Measurements from ENCODE around the gene RBP2.

RBP2 gene

GRCh38 chr3:139441656-139442055 is 34.7 kb downstream of the RBP2 start:
- Histone ChIP-seq H3K27me3 (ENCODE audit: low read depth, low read length) (no peaks in the 10 kb centered on the region), H3K4me1 (ENCODE audit: control insufficient read depth in 1 of 2, insufficient read depth in 2 of 2, low read length in 2 of 2) (no peaks in the 10 kb centered on the region), H3K27ac (ENCODE audit: low read length) (no peak overlapping the region), H3K9me3 (ENCODE audit: control insufficient read depth in 1 of 2, low read length in 2 of 2) (no peaks in the 10 kb centered on the region), H3K36me3 (ENCODE audit: control insufficient read depth in 1 of 2, insufficient read depth in 2 of 2, low read length in 2 of 2) (no peaks in the 10 kb centered on the region), H3K4me3 (ENCODE audit: low read depth in 1 of 2, low read length in 2 of 2) (no peak overlapping the region)

GRCh38 chr3:139440639-139441556 is 35.4 kb downstream of the RBP2 start:
- Histone ChIP-seq H3K36me3 (ENCODE audit: control insufficient read depth in 1 of 2, insufficient read depth in 2 of 2, low read length in 2 of 2) (no peaks in the 10 kb centered on the region), H3K4me3 (ENCODE audit: low read depth in 1 of 2, low read length in 2 of 2) (no peak overlapping the region), H3K27me3 (ENCODE audit: low read depth, low read length) (no peaks in the 10 kb centered on the region), H3K9me3 (ENCODE audit: control insufficient read depth in 1 of 2, low read length in 2 of 2) (no peaks in the 10 kb centered on the region), H3K4me1 (ENCODE audit: control insufficient read depth in 1 of 2, insufficient read depth in 2 of 2, low read length in 2 of 2) (no peaks in the 10 kb centered on the region), H3K27ac (ENCODE audit: low read length) (peak overlapping the region; percentile 16)

- H3K4me3 ChIP-seq (ENCODE audit: low read depth in 1 of 2, low read length in 2 of 2) = no peak overlapping the region
- peaks cover 0 to 7% of the 10 kb centered on the region in 2 donors for H3K4me1 ChIP-seq (ENCODE audit: control insufficient read depth in 1 of 2, insufficient read depth in 2 of 2, low read length in 2 of 2)
- no peak overlapping the region for H3K27ac ChIP-seq (ENCODE audit: low read length)
- no peaks in the 10 kb centered on the region for H3K36me3 ChIP-seq (ENCODE audit: control insufficient read depth in 1 of 2, insufficient read depth in 2 of 2, low read length in 2 of 2)
- no peaks in the 10 kb centered on the region for H3K27me3 ChIP-seq (ENCODE audit: low read depth, low read length)
- no peaks in the 10 kb centered on the region for H3K9me3 ChIP-seq (ENCODE audit: control insufficient read depth in 1 of 2, low read length in 2 of 2)
These were observed 37.0 kb downstream of the RBP2 start for GRCh38 chr3:139439278-139439677.

GRCh38 chr3:139434764-139435307 is 41.5 kb downstream of the RBP2 start:
- Histone ChIP-seq H3K27ac (ENCODE audit: low read length) (peak overlapping the region; percentile 5), H3K9me3 (ENCODE audit: control insufficient read depth in 1 of 2, low read length in 2 of 2) (no peaks in the 10 kb centered on the region), H3K36me3 (ENCODE audit: control insufficient read depth in 1 of 2, insufficient read depth in 2 of 2, low read length in 2 of 2) (no peaks in the 10 kb centered on the region), H3K4me1 (ENCODE audit: control insufficient read depth in 1 of 2, insufficient read depth in 2 of 2, low read length in 2 of 2) (peaks cover 0 to 8% of the 10 kb centered on the region in 2 donors), H3K27me3 (ENCODE audit: low read depth, low read length) (no peaks in the 10 kb centered on the region), H3K4me3 (ENCODE audit: low read depth in 1 of 2, low read length in 2 of 2) (no peak overlapping the region)

- Histone ChIP-seq H3K4me3 (ENCODE audit: low read depth in 1 of 2, low read length in 2 of 2) (no peak overlapping the region), H3K9me3 (ENCODE audit: control insufficient read depth in 1 of 2, low read length in 2 of 2) (no peaks in the 10 kb centered on the region), H3K27me3 (ENCODE audit: low read depth, low read length) (no peaks in the 10 kb centered on the region), H3K27ac (ENCODE audit: low read length) (peak overlapping the region; percentile 5), H3K36me3 (ENCODE audit: control insufficient read depth in 1 of 2, insufficient read depth in 2 of 2, low read length in 2 of 2) (no peaks in the 10 kb centered on the region), H3K4me1 (ENCODE audit: control insufficient read depth in 1 of 2, insufficient read depth in 2 of 2, low read length in 2 of 2) (peaks cover 0 to 8% of the 10 kb centered on the region in 2 donors)
These were observed 42.1 kb downstream of the RBP2 start for GRCh38 chr3:139434228-139434627.

GRCh38 chr3:139433089-139433488 is 43.2 kb downstream of the RBP2 start:
- H3K27ac ChIP-seq (ENCODE audit: low read length) = no peak overlapping the region
- peaks cover 0 to 8% of the 10 kb centered on the region in 2 donors for H3K4me1 ChIP-seq (ENCODE audit: control insufficient read depth in 1 of 2, insufficient read depth in 2 of 2, low read length in 2 of 2)
- no peaks in the 10 kb centered on the region for H3K36me3 ChIP-seq (ENCODE audit: control insufficient read depth in 1 of 2, insufficient read depth in 2 of 2, low read length in 2 of 2)
- H3K27me3 ChIP-seq (ENCODE audit: low read depth, low read length) = no peaks in the 10 kb centered on the region
- no peak overlapping the region for H3K4me3 ChIP-seq (ENCODE audit: low read depth in 1 of 2, low read length in 2 of 2)
- no peaks in the 10 kb centered on the region for H3K9me3 ChIP-seq (ENCODE audit: control insufficient read depth in 1 of 2, low read length in 2 of 2)

- Histone ChIP-seq H3K27ac (ENCODE audit: low read length) (no peak overlapping the region), H3K4me1 (ENCODE audit: control insufficient read depth in 1 of 2, insufficient read depth in 2 of 2, low read length in 2 of 2) (peaks cover 0 to 8% of the 10 kb centered on the region in 2 donors), H3K27me3 (ENCODE audit: low read depth, low read length) (no peaks in the 10 kb centered on the region), H3K9me3 (ENCODE audit: control insufficient read depth in 1 of 2, low read length in 2 of 2) (no peaks in the 10 kb centered on the region), H3K4me3 (ENCODE audit: low read depth in 1 of 2, low read length in 2 of 2) (no peak overlapping the region), H3K36me3 (ENCODE audit: control insufficient read depth in 1 of 2, insufficient read depth in 2 of 2, low read length in 2 of 2) (no peaks in the 10 kb centered on the region)
These were observed 45.8 kb downstream of the RBP2 start for GRCh38 chr3:139430493-139430892.

- Histone ChIP-seq H3K27me3 (ENCODE audit: low read depth, low read length) (no peaks in the 10 kb centered on the region), H3K27ac (ENCODE audit: low read length) (no peak overlapping the region), H3K36me3 (ENCODE audit: control insufficient read depth in 1 of 2, insufficient read depth in 2 of 2, low read length in 2 of 2) (peaks cover 0 to 12% of the 10 kb centered on the region in 2 donors), H3K9me3 (ENCODE audit: control insufficient read depth in 1 of 2, low read length in 2 of 2) (no peaks in the 10 kb centered on the region), H3K4me1 (ENCODE audit: control insufficient read depth in 1 of 2, insufficient read depth in 2 of 2, low read length in 2 of 2) (no peaks in the 10 kb centered on the region), H3K4me3 (ENCODE audit: low read depth in 1 of 2, low read length in 2 of 2) (no peak overlapping the region)
These were observed 48.8 kb downstream of the RBP2 start for GRCh38 chr3:139427283-139428060.

GRCh38 chr3:139425745-139426400 is 50.4 kb downstream of the RBP2 start:
- no peak overlapping the region for H3K4me3 ChIP-seq (ENCODE audit: low read depth in 1 of 2, low read length in 2 of 2)
- no peak overlapping the region for H3K27ac ChIP-seq (ENCODE audit: low read length)
- H3K4me1 ChIP-seq (ENCODE audit: control insufficient read depth in 1 of 2, insufficient read depth in 2 of 2, low read length in 2 of 2) = no peaks in the 10 kb centered on the region
- H3K36me3 ChIP-seq (ENCODE audit: control insufficient read depth in 1 of 2, insufficient read depth in 2 of 2, low read length in 2 of 2) = peaks cover 0 to 12% of the 10 kb centered on the region in 2 donors
- H3K9me3 ChIP-seq (ENCODE audit: control insufficient read depth in 1 of 2, low read length in 2 of 2) = no peaks in the 10 kb centered on the region
- H3K27me3 ChIP-seq (ENCODE audit: low read depth, low read length) = no peaks in the 10 kb centered on the region

GRCh38 chr3:139423232-139423631 is 53.1 kb downstream of the RBP2 start:
- Histone ChIP-seq H3K27me3 (ENCODE audit: low read depth, low read length) (no peaks in the 10 kb centered on the region), H3K4me3 (ENCODE audit: low read depth in 1 of 2, low read length in 2 of 2) (no peak overlapping the region), H3K4me1 (ENCODE audit: control insufficient read depth in 1 of 2, insufficient read depth in 2 of 2, low read length in 2 of 2) (no peaks in the 10 kb centered on the region)

GRCh38 chr3:139421460-139421859 is 54.9 kb downstream of the RBP2 start:
- Histone ChIP-seq H3K27ac (ENCODE audit: low read length) (no peak overlapping the region), H3K4me3 (ENCODE audit: low read depth in 1 of 2, low read length in 2 of 2) (no peak overlapping the region)

More at GRCh38 chr3:139423232-139423631, 53.1 kb downstream of the RBP2 start:
- no peaks in the 10 kb centered on the region for H3K9me3 ChIP-seq (ENCODE audit: control insufficient read depth in 1 of 2, low read length in 2 of 2)
- peaks cover 0 to 12% of the 10 kb centered on the region in 2 donors for H3K36me3 ChIP-seq (ENCODE audit: control insufficient read depth in 1 of 2, insufficient read depth in 2 of 2, low read length in 2 of 2)
- H3K27ac ChIP-seq (ENCODE audit: low read length) = no peak overlapping the region

More at GRCh38 chr3:139421460-139421859, 54.9 kb downstream of the RBP2 start:
- Histone ChIP-seq H3K4me1 (ENCODE audit: control insufficient read depth in 1 of 2, insufficient read depth in 2 of 2, low read length in 2 of 2) (no peaks in the 10 kb centered on the region), H3K36me3 (ENCODE audit: control insufficient read depth in 1 of 2, insufficient read depth in 2 of 2, low read length in 2 of 2) (peaks cover 0 to 12% of the 10 kb centered on the region in 2 donors), H3K9me3 (ENCODE audit: control insufficient read depth in 1 of 2, low read length in 2 of 2) (no peaks in the 10 kb centered on the region), H3K27me3 (ENCODE audit: low read depth, low read length) (no peaks in the 10 kb centered on the region)
